ENCODE data around the gene PPAT. TPM values are rescaled to one million over a fixed set of nuclear protein-coding genes. Genes with fewer than 3 reads are reported as not detected.
A peak's percentile ranks its signal among the peaks of the same experiment; 100 is the strongest.
"Not testable (repeated sequence)": the region's sequence is repeated elsewhere in the genome, so short reads cannot be mapped to it uniquely, and the experiment has no call there.

PPAT gene
- total RNA-seq: 10 to 100 TPM; 36.8 to 48.2 TPM

DNA sequence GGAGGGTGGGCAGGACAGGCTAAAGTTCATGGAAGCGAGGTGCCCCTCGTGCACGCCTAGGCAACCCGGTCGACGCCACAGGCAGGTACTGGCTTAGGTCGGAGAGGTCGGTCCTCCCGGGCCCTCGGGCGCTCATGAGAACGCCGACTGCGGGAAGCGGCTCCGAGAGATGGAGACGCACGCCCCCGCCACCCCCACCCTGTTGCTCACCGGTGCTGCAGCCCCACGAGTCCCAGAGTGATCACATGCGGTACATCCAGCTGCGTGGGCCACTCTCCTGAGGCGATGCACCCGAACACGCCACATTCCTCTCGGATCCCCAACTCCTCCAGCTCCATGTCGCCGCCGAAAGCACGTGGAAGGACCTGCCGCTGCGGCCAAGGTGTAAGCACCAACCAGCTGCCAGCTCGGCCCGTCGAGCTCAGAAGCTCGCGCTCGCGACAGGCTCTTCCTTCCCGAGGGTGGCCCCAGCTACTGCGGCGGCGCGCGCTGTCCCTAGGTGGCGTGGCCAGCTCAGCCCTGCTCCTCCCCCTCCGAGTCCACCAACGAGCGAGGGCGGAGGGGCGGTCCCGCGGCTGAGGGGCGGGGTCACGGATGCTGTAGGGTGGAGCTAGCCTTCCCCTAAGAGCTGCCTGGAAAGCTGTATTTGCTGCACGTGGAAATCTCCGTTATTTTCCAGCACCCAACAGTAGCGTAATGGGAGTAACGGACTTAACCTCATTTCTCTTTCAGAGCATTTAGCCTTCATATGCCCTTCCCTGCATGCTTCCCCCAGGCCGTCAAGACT, at the start of gene PPAT:
TSS of gene PPAT (minus strand) at position 476 of the 787 bp plus-strand sequence. CDS start at position 338, 138 bp downstream.
- Mint-ChIP-seq H3K4me1 (peaks cover 50% of the 10 kb centered on the region), H3K36me3 (ENCODE audit: low read depth) (peaks cover 31% of the 10 kb centered on the region), H3K9me3 (ENCODE audit: low read depth) (no peaks in the 10 kb centered on the region), H3K27me3 (no peaks in the 10 kb centered on the region), H3K4me3 (peak within 1 kb of the TSS; percentile 88), H3K27ac (peak within 1 kb of the TSS; percentile 97)
- ChIA-PET POLR2A (interaction anchor here (0.5 to 2.6 kb wide), 11 partner anchors 10 to 546 kb away, joined by 4 to 51 read pairs (median 6); partner anchors contain the start of genes AASDH, CEP135, NOA1 and POLR2B), CTCF (interaction anchor here (0.6 to 3.1 kb wide), 18 partner anchors 9 to 543 kb away, joined by 3 to 29 read pairs (median 4); partner anchors contain the start of genes AASDH, CEP135, NOA1 and POLR2B)
- intact Hi-C loops (cut with DNase I, micrococcal nuclease): loop anchor here (1.0 to 10.0 kb wide), 10 partner anchors 48 to 583 kb away; partner anchors contain the start of genes AASDH (in 2 of the 2), REST (in 2 of the 2), CEP135 (in 1 of the 2) and EXOC1 (in 1 of the 2)
- DNase-seq: peak; percentile 99
- peak; percentile 78 for ATAC-seq

DNA sequence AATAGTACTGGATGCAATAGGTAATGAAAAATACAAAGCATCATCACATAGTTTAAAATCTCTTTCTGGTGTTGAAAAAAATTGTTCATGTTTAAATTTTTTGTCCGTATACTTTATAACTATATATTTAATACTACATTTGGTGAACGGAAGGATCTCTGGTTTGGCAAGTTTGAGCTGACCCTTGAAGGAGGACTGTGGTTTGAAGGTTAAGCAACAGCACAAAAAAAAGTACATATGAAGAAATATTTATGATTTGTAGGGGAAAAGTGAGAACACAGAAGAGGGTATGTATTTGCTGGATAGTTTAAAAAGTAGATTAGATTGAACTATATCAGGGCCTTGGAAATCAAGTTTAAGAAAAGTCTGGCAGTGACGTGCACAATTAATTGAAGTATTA, 45.3 kb upstream of the PPAT start:
- intact Hi-C loops (cut with DNase I, micrococcal nuclease): loop anchor here in 1 of 2 experiments (5.0 kb wide), 1 partner anchor 33 kb away; no protein-coding TSS in a partner anchor
- Mint-ChIP-seq H3K9me3 (ENCODE audit: low read depth) (no peaks in the 10 kb centered on the region), H3K36me3 (ENCODE audit: low read depth) (peaks cover 47% of the 10 kb centered on the region), H3K27me3 (no peaks in the 10 kb centered on the region), H3K27ac (no peak overlapping the region), H3K4me1 (no peaks in the 10 kb centered on the region), H3K4me3 (no peak overlapping the region)
- DNase-seq: no peak
- ChIA-PET POLR2A (interaction anchor here (0.7 kb wide), 1 partner anchor 290 kb away, joined by 3 read pairs; no protein-coding TSS in a partner anchor), CTCF (interaction anchor here (0.6 kb wide), 1 partner anchor 361 kb away, joined by 4 read pairs; no protein-coding TSS in a partner anchor)
- no peak for ATAC-seq

DNA sequence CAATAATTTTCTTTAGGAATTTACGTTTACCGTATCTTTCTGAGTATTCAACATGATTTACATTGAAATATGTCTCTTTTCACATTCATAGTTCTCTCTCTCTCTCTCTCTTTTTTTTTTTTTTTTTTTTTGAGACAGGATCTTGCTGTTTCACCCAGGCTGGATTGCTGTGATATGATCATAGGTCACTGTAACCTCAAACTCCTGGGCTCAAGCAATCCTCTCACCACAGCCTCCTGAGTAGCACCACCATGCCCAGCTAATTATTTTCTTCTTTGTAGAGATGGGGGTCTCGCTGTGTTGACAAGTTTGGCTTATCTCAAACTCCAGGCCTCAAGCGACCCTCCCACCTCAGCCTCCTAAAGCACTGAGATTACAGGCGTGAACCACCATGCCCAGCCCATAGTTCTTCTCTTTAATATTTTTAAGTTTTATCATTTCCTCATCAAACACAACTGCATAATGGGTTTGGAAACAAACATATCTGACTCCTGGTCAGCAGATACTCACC, 41.8 kb upstream of the PPAT start:
- CTCF ChIA-PET: interaction anchor here (0.6 to 0.9 kb wide), 2 partner anchors 502 to 511 kb away, joined by 3 to 5 read pairs; no protein-coding TSS in a partner anchor
- no peaks in the 10 kb centered on the region for H3K27me3 Mint-ChIP-seq

DNA sequence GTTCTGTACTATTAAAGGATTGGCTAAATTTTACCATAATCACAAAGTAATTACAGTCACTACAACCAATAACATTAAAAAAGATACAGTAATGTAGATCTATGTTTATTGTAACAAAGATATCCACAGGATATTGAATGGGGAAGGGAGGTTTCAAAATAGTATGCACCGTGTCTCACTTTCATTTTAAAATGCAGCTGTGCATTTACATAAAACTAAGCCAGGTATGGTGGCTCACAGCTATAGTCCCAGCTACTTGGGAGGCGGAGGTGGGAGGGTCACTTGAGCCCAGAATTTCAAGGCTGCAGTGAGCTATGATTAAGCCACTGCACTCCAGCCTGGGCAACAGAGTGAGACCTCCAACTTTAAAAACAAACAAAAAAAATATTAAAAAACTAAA, 40.5 kb upstream of the PPAT start:
- ChIA-PET POLR2A (no interaction called here), CTCF (interaction anchor here (0.7 kb wide), 1 partner anchor 351 kb away, joined by 3 read pairs; no protein-coding TSS in a partner anchor)
- Mint-ChIP-seq H3K9me3 (ENCODE audit: low read depth) (no peaks in the 10 kb centered on the region), H3K4me1 (no peaks in the 10 kb centered on the region), H3K36me3 (ENCODE audit: low read depth) (peaks cover 62% of the 10 kb centered on the region), H3K27me3 (no peaks in the 10 kb centered on the region), H3K27ac (no peak overlapping the region), H3K4me3 (no peak overlapping the region)
- DNase-seq (no peak), ATAC-seq (no peak)
- intact Hi-C loops (cut with DNase I, micrococcal nuclease): no loop called here

More for the DNA sequence above, 41.8 kb upstream of the PPAT start:
- H3K27ac Mint-ChIP-seq: no peak overlapping the region
- no peak overlapping the region for H3K4me3 Mint-ChIP-seq
- intact Hi-C loops (cut with DNase I, micrococcal nuclease): no loop called here
- DNase-seq (no peak), ATAC-seq (no peak)
- POLR2A ChIA-PET: no interaction called here
- no peaks in the 10 kb centered on the region for H3K9me3 Mint-ChIP-seq (ENCODE audit: low read depth)
- no peaks in the 10 kb centered on the region for H3K4me1 Mint-ChIP-seq
- peaks cover 56% of the 10 kb centered on the region for H3K36me3 Mint-ChIP-seq (ENCODE audit: low read depth)

DNA sequence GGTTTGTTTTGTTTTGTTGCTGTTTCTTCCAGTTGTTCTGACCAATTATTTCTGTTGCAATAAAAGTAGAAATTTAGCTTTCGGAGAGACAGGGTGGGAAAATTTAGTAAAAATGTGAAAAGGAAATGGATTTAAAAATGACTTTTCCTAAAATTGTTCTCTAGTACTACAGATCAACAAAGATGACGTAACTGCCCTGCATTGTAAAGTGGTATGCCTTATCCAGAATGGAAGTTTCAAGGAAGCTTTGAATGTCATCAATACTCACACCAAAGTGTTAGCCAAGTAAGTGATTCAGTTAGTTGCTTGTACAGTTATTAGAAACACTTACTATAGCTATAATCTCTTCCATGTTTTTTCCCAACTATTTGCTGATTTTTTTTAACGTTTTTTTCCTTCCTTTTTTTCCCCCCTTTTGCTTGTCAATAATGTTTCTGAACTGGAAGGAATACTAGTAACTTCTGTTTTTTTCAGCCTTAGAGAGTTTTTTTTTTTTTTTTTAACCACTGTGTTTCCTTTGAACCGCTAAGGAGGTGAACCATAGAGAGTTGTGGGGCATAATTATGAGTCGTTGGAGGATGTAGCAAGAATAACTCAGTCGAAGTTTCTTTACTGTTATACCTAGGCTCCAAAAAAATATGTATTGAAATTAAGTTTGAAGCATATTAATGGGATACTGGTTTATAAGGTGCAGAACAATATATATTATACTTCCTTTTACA, 34.2 kb upstream of the PPAT start:
- CTCF ChIA-PET: interaction anchor here (1.1 to 1.2 kb wide), 2 partner anchors 12 to 17 kb away, joined by 3 to 4 read pairs; no protein-coding TSS in a partner anchor
- H3K9me3 Mint-ChIP-seq (ENCODE audit: low read depth): no peaks in the 10 kb centered on the region
- intact Hi-C loops (cut with DNase I, micrococcal nuclease): loop anchor here in 1 of 2 experiments (2.0 to 5.0 kb wide), 2 partner anchors 185 to 368 kb away; no protein-coding TSS in a partner anchor
- POLR2A ChIA-PET: interaction anchor here (0.7 kb wide), 1 partner anchor 61 kb away, joined by 3 read pairs; no protein-coding TSS in a partner anchor
- peaks cover 57% of the 10 kb centered on the region for H3K36me3 Mint-ChIP-seq (ENCODE audit: low read depth)
- peak overlapping the region; percentile 100 for H3K4me3 Mint-ChIP-seq
- DNase-seq (no peak), ATAC-seq (no peak)
- H3K27me3 Mint-ChIP-seq: no peaks in the 10 kb centered on the region
- peak overlapping the region; percentile 63 for H3K27ac Mint-ChIP-seq
- peaks cover 35% of the 10 kb centered on the region for H3K4me1 Mint-ChIP-seq

DNA sequence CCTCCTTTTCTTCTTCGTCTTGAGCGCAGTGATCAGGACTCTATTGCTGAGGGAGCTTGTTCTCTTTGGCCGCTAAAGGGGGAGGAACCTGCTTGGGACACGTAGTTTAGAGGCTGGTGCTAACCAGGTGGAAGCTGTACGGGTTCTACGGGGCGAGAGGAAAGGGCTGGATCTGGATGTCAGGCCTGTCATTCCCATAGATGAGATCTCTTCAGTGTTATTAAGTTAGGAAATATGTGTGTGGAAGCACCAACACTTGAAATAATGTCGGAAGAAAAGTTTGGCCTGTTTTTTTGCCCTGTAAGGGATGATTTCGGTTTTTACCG, 32.6 kb upstream of the PPAT start:
- intact Hi-C loops (cut with DNase I, micrococcal nuclease): loop anchor here in 1 of 2 experiments (2.0 to 5.0 kb wide), 2 partner anchors 187 to 369 kb away; no protein-coding TSS in a partner anchor
- no peaks in the 10 kb centered on the region for H3K27me3 Mint-ChIP-seq
- H3K36me3 Mint-ChIP-seq (ENCODE audit: low read depth): peaks cover 49% of the 10 kb centered on the region
- DNase-seq: peak; percentile 53
- ChIA-PET CTCF (interaction anchor here (0.5 to 1.3 kb wide), 5 partner anchors 30 to 369 kb away, joined by 3 to 6 read pairs (median 3); partner anchors contain the start of genes PAICS and PPAT), POLR2A (interaction anchor here (0.6 to 1.6 kb wide), 6 partner anchors 16 to 443 kb away, joined by 3 to 5 read pairs (median 4); partner anchors contain the start of genes AASDH, PAICS and PPAT)
- H3K4me3 Mint-ChIP-seq: peak overlapping the region; percentile 100
- H3K27ac Mint-ChIP-seq: peak overlapping the region; percentile 87
- no peaks in the 10 kb centered on the region for H3K9me3 Mint-ChIP-seq (ENCODE audit: low read depth)
- H3K4me1 Mint-ChIP-seq: peaks cover 49% of the 10 kb centered on the region
- ATAC-seq: peak; percentile 41

DNA sequence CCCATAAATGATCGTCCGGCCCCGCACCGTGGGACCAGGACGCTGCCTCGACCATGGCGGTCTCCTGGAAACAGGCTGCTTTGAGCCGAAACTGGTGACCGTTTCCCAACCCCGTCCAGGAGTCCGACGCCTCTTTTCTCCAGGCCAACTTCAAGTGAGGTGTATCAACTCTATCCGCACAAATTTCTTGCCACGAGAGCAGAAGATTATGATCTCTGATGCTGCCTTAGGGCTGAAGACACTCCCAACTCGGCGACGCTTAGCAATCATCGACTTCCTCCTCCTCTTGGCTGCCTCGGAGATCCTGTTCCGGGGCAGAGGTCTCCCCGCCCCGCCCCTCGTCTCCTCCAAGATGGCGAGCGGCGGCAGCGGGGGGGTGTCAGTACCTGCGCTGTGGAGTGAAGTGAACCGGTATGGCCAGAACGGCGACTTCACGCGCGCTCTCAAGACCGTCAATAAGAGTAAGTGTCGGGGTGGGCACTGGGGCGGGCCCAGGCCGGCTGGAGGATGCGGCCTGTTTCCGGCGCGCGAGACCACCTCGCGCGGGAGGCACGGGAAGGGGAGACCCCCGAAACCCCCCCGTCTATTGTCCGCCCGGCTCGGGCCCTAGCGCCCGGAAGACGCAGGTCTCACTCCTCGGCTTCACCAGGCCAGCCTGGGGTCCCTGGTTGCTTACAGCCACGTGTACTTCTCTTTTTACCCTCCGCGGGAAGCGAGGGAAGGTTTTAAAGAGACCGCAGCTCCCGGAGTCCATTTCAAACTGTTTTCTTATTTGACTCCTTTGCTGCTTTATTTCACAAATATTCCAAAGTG, 32.1 kb upstream of the PPAT start, which contains the start of gene SRP72:
TSS of gene SRP72 (plus strand) at position 334 of the 813 bp plus-strand sequence. CDS start at position 353, 19 bp downstream.
- peaks cover 47% of the 10 kb centered on the region for H3K36me3 Mint-ChIP-seq (ENCODE audit: low read depth)
- intact Hi-C loops (cut with DNase I, micrococcal nuclease): loop anchor here (1.0 to 5.0 kb wide), 12 partner anchors 31 to 519 kb away; partner anchors contain the start of genes AASDH (in 2 of the 2), PAICS (in 2 of the 2), CEP135 (in 1 of the 2) and POLR2B (in 1 of the 2)
- POLR2A ChIA-PET: interaction anchor here (0.6 to 1.6 kb wide), 8 partner anchors 16 to 444 kb away, joined by 3 to 11 read pairs (median 5); partner anchors contain the start of genes AASDH, PAICS and PPAT

DNA sequence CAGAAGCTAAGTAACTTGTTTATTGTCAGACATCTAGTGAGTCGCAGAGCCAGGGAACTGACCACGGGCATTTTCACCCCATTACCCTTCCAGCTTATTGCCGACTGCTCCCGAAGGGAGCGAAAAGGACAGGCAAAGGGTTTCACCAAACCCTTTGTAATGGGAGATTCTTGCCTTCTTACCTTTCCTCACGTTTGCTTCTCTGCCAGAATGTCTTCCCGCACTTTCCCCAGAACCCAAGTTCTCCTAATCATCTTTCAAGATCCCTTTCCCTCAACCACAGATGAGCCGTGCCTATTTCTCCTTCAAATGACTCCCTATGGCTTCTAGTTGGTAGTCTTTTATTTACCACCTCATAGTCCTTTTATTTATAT, 31.5 kb upstream of the PPAT start:
- peaks cover 49% of the 10 kb centered on the region for H3K36me3 Mint-ChIP-seq (ENCODE audit: low read depth)
- H3K4me3 Mint-ChIP-seq: peak overlapping the region; percentile 100
- H3K27me3 Mint-ChIP-seq: no peaks in the 10 kb centered on the region
- no peaks in the 10 kb centered on the region for H3K9me3 Mint-ChIP-seq (ENCODE audit: low read depth)
- intact Hi-C loops (cut with DNase I, micrococcal nuclease): loop anchor here (1.0 to 5.0 kb wide), 12 partner anchors 31 to 518 kb away; partner anchors contain the start of genes AASDH (in 2 of the 2), PAICS (in 2 of the 2), CEP135 (in 1 of the 2) and POLR2B (in 1 of the 2)
- peak overlapping the region; percentile 99 for H3K27ac Mint-ChIP-seq
- DNase-seq (no peak), ATAC-seq (no peak)
- ChIA-PET POLR2A (interaction anchor here (0.6 to 1.7 kb wide), 6 partner anchors 26 to 511 kb away, joined by 3 to 11 read pairs (median 6); partner anchors contain the start of genes NOA1, PAICS and PPAT), CTCF (interaction anchor here (0.6 to 2.3 kb wide), 3 partner anchors 32 to 108 kb away, joined by 3 to 6 read pairs (median 4); partner anchors contain the start of gene PPAT)
- H3K4me1 Mint-ChIP-seq: peaks cover 54% of the 10 kb centered on the region

More for the DNA sequence above, 32.1 kb upstream of the PPAT start, which contains the start of gene SRP72:
- DNase-seq (peak; percentile 94), ATAC-seq (peak; percentile 92)
- Mint-ChIP-seq H3K27me3 (no peaks in the 10 kb centered on the region), H3K4me3 (peak within 1 kb of the TSS; percentile 100), H3K27ac (peak within 1 kb of the TSS; percentile 99), H3K9me3 (ENCODE audit: low read depth) (no peaks in the 10 kb centered on the region), H3K4me1 (peaks cover 50% of the 10 kb centered on the region)
- CTCF ChIA-PET: interaction anchor here (0.6 to 1.3 kb wide), 4 partner anchors 29 to 370 kb away, joined by 3 to 6 read pairs (median 3); partner anchors contain the start of genes PAICS and PPAT

DNA sequence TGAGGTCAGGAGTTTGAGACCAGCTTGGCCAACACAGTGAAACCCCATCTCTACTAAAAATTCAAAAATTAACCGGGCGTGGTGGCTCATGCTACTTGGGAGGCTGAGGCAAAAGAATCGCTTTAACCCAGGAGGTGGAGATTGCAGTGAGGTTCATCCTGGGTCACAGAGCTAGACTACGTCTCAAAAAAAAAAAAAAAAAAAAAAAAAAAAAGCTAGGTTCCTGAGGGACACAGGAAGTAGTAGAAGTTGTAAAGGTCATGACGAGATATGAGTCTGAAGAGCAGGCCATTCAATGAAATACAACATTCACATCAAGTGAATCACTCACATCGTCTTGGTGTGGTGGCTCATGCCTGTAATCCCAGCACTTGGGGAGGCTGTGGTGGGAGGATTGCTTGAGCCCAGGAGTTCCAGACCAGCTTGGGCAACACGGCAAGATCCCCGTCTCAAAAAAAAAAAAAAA, 30.9 kb upstream of the PPAT start:
- peak overlapping the region; percentile 99 for H3K27ac Mint-ChIP-seq
- intact Hi-C loops (cut with DNase I, micrococcal nuclease): loop anchor here (1.0 to 5.0 kb wide), 7 partner anchors 64 to 518 kb away; partner anchors contain the start of genes AASDH (in 1 of the 2), CEP135 (in 1 of the 2) and REST (in 1 of the 2)
- peak overlapping the region; percentile 100 for H3K4me3 Mint-ChIP-seq
- peaks cover 55% of the 10 kb centered on the region for H3K4me1 Mint-ChIP-seq
- DNase-seq (peak; percentile 52), ATAC-seq (peak; percentile 65)
- not testable (repeated sequence) for H3K27me3 Mint-ChIP-seq; H3K9me3 Mint-ChIP-seq (ENCODE audit: low read depth)
- peaks cover 49% of the 10 kb centered on the region for H3K36me3 Mint-ChIP-seq (ENCODE audit: low read depth)
- CTCF ChIA-PET: interaction anchor here (0.6 to 2.3 kb wide), 6 partner anchors 32 to 338 kb away, joined by 3 to 6 read pairs (median 4); partner anchors contain the start of genes AASDH and PPAT
- POLR2A ChIA-PET: interaction anchor here (0.6 to 1.7 kb wide), 8 partner anchors 10 to 511 kb away, joined by 3 to 11 read pairs (median 4); partner anchors contain the start of genes NOA1, PAICS and PPAT

Data from activated CD4-positive, alpha-beta T cell treated with anti-CD3 and anti-CD28 coated beads for 36 hours (primary cell).